Activated CD8-positive, alpha-beta T cell treated with anti-CD3 and anti-CD28 coated beads for 36 hours (primary cell): ENCODE results near the gene PTPRN2. TPM values are rescaled to one million over a fixed set of nuclear protein-coding genes. Genes with fewer than 3 reads are reported as not detected.

Experiments
- ATAC-seq: fragments of 200-7000 bp; cut with Tn5 transposase; one replicate; pipeline ENCODE4 v1.10.0; 2021; ENCODE audit warnings: mild to moderate bottlenecking, moderate library complexity
- CTCF ChIA-PET: fragments of 350-600 bp; sonication (Branson Sonifier 250); formaldehyde crosslinking; loops from one replicate; lab custom pipeline; 2021; ENCODE audit warnings: antibody characterized with exemption; lab: Charles Lee
- POLR2A ChIA-PET: fragments of 350-600 bp; sonication (Branson Sonifier 250); formaldehyde crosslinking; loops from one replicate; lab custom pipeline; 2021; ENCODE audit warnings: antibody characterized with exemption; lab: Charles Lee
- DNase-seq: peaks from one replicate; pipeline ENCODE4 v3.0.0-alpha.2; 2020
- H3K27ac Mint-ChIP-seq: one replicate; pipeline ENCODE4 v1.8.0; 2021; ENCODE audit warnings: mild to moderate bottlenecking, mixed read lengths
- H3K27me3 Mint-ChIP-seq: one replicate; pipeline ENCODE4 v1.8.0; 2021; ENCODE audit warnings: mixed read lengths
- H3K36me3 Mint-ChIP-seq: one replicate; pipeline ENCODE4 v1.8.0; 2021; ENCODE audit warnings: low read depth, mixed read lengths
- H3K4me1 Mint-ChIP-seq: one replicate; pipeline ENCODE4 v1.8.0; 2021; ENCODE audit warnings: low read depth, mixed read lengths
- H3K4me3 Mint-ChIP-seq: one replicate; pipeline ENCODE4 v1.8.0; 2021; ENCODE audit warnings: mild to moderate bottlenecking, moderate library complexity, mixed read lengths
- H3K9me3 Mint-ChIP-seq: one replicate; pipeline ENCODE4 v1.8.0; 2021; ENCODE audit warnings: mixed read lengths
- intact Hi-C: fragments of 100-400 bp; cut with micrococcal nuclease; formaldehyde crosslinking; loops from one replicate; pipeline ENCODE4 v1.10.0; 2022
- total RNA-seq, 2 experiments: library from RNA; stranded (reverse); gene quantifications; one replicate each; pipeline ENCODE4 v1.2.3, GENCODE V29; 2021
- TF ChIP-seq, protein P1 (sequence below): fragments of 200-600 bp; IDR thresholded peaks from one replicate; pipeline ENCODE4 v1.8.0; 2022; ENCODE audit warnings: antibody characterized with exemption, mild to moderate bottlenecking

PTPRN2 gene
- total RNA-seq, 2 experiments from 2014 or later = 0.49 to 0.65 TPM

DNA sequence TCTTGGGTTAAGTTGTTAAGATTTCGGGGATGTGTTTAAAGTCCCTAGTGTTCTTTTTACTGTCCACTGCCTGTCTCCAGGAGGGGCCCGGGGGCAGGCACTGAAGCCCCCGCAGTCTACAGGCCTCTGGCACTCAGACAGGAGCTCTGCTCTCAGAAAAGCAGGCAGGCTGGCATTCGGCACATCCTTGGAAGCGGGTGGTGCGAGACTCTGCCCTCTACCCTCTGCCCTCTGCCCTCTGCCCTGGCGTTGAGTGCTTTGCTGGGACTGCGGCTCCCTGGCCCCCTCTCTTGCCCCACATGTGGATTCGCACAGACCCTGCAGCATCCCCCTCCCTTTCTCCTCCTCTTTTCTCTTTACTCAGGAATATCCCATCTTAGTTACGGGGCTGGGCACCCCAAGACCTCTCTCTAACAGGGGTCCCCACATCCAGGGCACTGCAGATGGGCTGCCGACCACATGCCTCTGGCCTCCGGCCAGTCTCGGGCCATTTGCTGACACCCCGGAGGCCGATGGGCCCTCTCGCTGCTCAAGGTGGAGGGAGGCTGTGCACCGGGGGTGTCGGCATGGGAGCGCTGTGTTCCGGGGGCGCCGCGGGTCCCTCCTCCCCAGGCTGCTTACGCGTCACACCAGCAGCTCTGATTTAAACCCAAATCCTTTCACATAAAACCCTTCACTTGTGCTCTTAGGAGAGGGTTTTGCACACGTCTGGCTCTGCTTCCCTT, 770.9 kb downstream of the PTPRN2 start:
- no peaks in the 10 kb centered on the region for H3K27me3 Mint-ChIP-seq
- no peak for ATAC-seq
- H3K4me3 Mint-ChIP-seq = no peak overlapping the region
- TF ChIP-seq, protein P1, sequence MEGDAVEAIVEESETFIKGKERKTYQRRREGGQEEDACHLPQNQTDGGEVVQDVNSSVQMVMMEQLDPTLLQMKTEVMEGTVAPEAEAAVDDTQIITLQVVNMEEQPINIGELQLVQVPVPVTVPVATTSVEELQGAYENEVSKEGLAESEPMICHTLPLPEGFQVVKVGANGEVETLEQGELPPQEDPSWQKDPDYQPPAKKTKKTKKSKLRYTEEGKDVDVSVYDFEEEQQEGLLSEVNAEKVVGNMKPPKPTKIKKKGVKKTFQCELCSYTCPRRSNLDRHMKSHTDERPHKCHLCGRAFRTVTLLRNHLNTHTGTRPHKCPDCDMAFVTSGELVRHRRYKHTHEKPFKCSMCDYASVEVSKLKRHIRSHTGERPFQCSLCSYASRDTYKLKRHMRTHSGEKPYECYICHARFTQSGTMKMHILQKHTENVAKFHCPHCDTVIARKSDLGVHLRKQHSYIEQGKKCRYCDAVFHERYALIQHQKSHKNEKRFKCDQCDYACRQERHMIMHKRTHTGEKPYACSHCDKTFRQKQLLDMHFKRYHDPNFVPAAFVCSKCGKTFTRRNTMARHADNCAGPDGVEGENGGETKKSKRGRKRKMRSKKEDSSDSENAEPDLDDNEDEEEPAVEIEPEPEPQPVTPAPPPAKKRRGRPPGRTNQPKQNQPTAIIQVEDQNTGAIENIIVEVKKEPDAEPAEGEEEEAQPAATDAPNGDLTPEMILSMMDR = no peak
- no peaks in the 10 kb centered on the region for H3K4me1 Mint-ChIP-seq
- H3K9me3 Mint-ChIP-seq = no peaks in the 10 kb centered on the region
- POLR2A ChIA-PET = no interaction called here
- no peaks in the 10 kb centered on the region for H3K36me3 Mint-ChIP-seq
- CTCF ChIA-PET = no interaction called here
- DNase-seq = no peak
- H3K27ac Mint-ChIP-seq = no peak overlapping the region
- intact Hi-C loops = no loop called here

DNA sequence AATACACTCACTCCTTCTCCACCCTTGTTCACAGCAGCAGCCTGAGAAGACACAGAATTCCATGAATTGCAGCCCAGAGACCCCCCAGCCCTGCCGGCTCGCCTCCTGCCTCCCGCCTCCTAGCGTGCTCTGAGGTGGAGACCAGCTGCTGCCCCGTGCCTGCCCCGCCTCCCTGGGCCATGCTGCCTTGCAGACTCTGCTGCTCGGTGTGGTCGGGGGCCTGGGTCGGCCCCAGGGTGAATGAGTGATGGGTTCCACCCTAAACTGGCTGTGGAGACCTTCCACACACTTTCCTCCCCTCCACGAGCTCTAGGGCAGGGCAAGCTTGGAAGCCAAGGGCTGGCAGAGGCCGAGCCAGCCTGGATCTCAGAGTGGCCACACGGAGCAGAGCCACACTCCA, 771.5 kb downstream of the PTPRN2 start:
- H3K4me1 Mint-ChIP-seq = no peaks in the 10 kb centered on the region
- no peaks in the 10 kb centered on the region for H3K9me3 Mint-ChIP-seq
- TF ChIP-seq, protein P1 = no peak
- H3K27ac Mint-ChIP-seq = no peak overlapping the region
- no peaks in the 10 kb centered on the region for H3K36me3 Mint-ChIP-seq
- ChIA-PET CTCF (no interaction called here), POLR2A (no interaction called here)
- intact Hi-C loops = no loop called here
- H3K4me3 Mint-ChIP-seq = no peak overlapping the region
- no peak for DNase-seq
- ATAC-seq = no peak
- no peaks in the 10 kb centered on the region for H3K27me3 Mint-ChIP-seq

DNA sequence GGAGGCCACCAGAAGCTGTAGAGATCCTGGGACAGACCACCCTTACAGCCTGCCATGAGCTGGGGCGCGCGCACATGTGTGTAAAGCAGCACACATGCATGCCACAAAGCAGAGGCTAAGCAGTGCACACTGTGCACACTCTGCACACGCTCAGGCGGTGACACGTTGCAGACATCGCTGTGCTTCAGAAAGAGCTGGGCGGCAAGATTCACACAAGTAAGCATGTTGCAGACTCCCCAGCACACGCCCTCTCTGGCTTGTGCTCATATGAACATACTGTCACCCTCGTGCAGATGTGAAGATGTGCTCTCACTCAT, 772.0 kb downstream of the PTPRN2 start:
- no peaks in the 10 kb centered on the region for H3K9me3 Mint-ChIP-seq
- H3K36me3 Mint-ChIP-seq = no peaks in the 10 kb centered on the region
- no peaks in the 10 kb centered on the region for H3K4me1 Mint-ChIP-seq
- intact Hi-C loops = no loop called here
- ChIA-PET CTCF (no interaction called here), POLR2A (no interaction called here)
- no peak for DNase-seq
- H3K4me3 Mint-ChIP-seq = no peak overlapping the region
- H3K27me3 Mint-ChIP-seq = no peaks in the 10 kb centered on the region
- no peak for ATAC-seq
- TF ChIP-seq, protein P1 = no peak
- no peak overlapping the region for H3K27ac Mint-ChIP-seq

DNA sequence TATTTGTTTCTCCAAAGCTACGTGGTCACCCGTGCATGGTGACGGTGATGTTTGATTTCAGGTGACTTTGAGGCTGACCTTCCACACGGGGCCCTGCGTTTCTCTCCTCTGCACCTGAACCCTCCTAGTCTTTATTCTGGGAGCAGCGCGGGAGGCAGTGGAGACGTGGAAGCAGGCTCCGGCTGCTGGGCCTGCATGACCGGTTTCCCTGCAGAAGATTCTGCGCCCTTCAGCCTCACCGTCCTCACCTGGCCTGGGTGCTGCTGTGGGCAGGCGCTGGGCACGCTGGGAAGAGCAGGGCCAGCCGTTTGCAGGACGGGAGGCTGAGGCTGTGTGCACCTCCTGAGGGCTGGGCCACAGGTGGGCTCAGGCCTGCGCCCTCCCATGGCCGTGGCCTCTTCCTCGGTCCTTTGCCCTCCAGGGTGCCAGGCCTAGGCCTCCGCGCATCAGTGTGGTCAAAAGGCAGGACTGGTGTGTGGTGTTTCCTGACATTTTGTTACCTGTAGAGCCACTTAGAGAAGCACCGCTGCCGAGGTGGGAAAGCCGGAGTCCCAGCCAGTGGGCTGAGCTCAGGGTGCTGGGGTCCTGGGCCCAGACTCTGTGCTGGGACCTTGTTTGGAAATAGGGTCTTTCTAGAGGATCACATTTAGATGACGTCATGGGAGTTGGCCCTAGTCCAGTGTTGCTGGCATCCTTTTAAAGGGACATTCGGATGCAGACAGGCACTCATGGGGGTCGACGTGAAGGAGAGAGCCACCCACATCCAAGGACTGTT, 772.5 kb downstream of the PTPRN2 start:
- POLR2A ChIA-PET = no interaction called here
- ATAC-seq (no peak), DNase-seq (no peak)
- H3K4me1 Mint-ChIP-seq = no peaks in the 10 kb centered on the region
- TF ChIP-seq, protein P1 = no peak
- no peak overlapping the region for H3K4me3 Mint-ChIP-seq
- no peaks in the 10 kb centered on the region for H3K27me3 Mint-ChIP-seq
- no peaks in the 10 kb centered on the region for H3K36me3 Mint-ChIP-seq
- no peaks in the 10 kb centered on the region for H3K9me3 Mint-ChIP-seq
- H3K27ac Mint-ChIP-seq = no peak overlapping the region
- intact Hi-C loops = no loop called here
- CTCF ChIA-PET = no interaction called here
